GM18519 (cell line): ENCODE measurements around the gene MYNN.

Experiments
- ATAC-seq: cut with Tn5 transposase; IDR thresholded peaks from one replicate; pipeline ENCODE4 v1.9.1; 2021; ENCODE audit warnings: mild to moderate bottlenecking, moderate library complexity; ENCODE audit not compliant: unreplicated experiment, low FRiP score

The MYNN gene

GRCh38 chr3:169822983-169823382 is 49.8 kb downstream of the MYNN start:
- no peak for ATAC-seq

GRCh38 chr3:169825316-169825715 is 52.1 kb downstream of the MYNN start:
- ATAC-seq: no peak

- no peak for ATAC-seq
Observed at GRCh38 chr3:169827712-169828111, 54.5 kb downstream of the MYNN start.

GRCh38 chr3:169835533-169835932 is 62.3 kb downstream of the MYNN start:
- ATAC-seq: no peak

- peak; percentile 76 for ATAC-seq
Observed at GRCh38 chr3:169836078-169836941, 63.1 kb downstream of the MYNN start.

- ATAC-seq: no peak
Observed at GRCh38 chr3:169836942-169837275, 63.7 kb downstream of the MYNN start.

- ATAC-seq: no peak
Observed at GRCh38 chr3:169838511-169839030, 65.4 kb downstream of the MYNN start.
